HepG2 (cell line): ENCODE data around the gene PPIA. TPM values are rescaled to one million over a fixed set of nuclear protein-coding genes. Genes with fewer than 3 reads are reported as not detected.

Source experiments
- ATAC-seq: fragments of 200-7000 bp; cut with Tn5 transposase; 3 replicates; pipeline ENCODE4 v1.9.1; 2020; ENCODE audit warnings: mild to moderate bottlenecking, moderate library complexity
- BruUV-seq: library from RNA; stranded (reverse); fragments of 400-500 nt; replicated peaks from 2 replicates; lab custom pipeline; 2021; lab: Mats Ljungman, UMichigan
- CTCF ChIA-PET: fragments of 300-600 bp; formaldehyde crosslinking; extraction: SDS; loops from one replicate; lab custom pipeline; 2021; ENCODE audit warnings: low total read pairs, inconsistent platforms, low intra/inter-chr PET ratio; lab: Yijun Ruan, JAX
- POLR2A ChIA-PET: fragments of 350-600 bp; sonication (Branson Sonifier 250); formaldehyde crosslinking; loops from one replicate; lab custom pipeline; 2020; ENCODE audit warnings: antibody characterized with exemption, inconsistent platforms; lab: Yijun Ruan, JAX
- DNase-seq: peaks from one replicate; pipeline ENCODE4 v3.0.0-alpha.2; 2015; ENCODE audit warnings: low spot score
- FAIRE-seq: peaks from 3 replicates; lab custom pipeline; 2011; peaks lifted over from hg19 to GRCh38; lab: Jason Lieb, UNC
- H2AFZ ChIP-seq: one replicate; pipeline ENCODE4 v1.6.1; 2011; ENCODE audit warnings: low read length, inconsistent platforms
- H3K27ac ChIP-seq: fragments of 300-600 bp; 3 replicates; pipeline ENCODE4 v1.8.0; 2011; ENCODE audit warnings: mixed run types, mild to moderate bottlenecking, mixed read lengths, low read length, inconsistent platforms; ENCODE audit not compliant: insufficient read depth; ENCODE audit errors: extremely low read length
- H3K27me3 ChIP-seq, 2 experiments: fragments of 200-600 bp in 1 of 2; 2 replicates in 1 of 2; 3 replicates in 1 of 2; pipeline versions ENCODE4 v1.6.0 to v1.8.0; 2011; ENCODE audit warnings: low read length in 2 of 2, mild to moderate bottlenecking in 2 of 2, moderate library complexity in 2 of 2, inconsistent platforms in 1 of 2; ENCODE audit not compliant: insufficient read depth in 2 of 2, control insufficient read depth in 1 of 2
- H3K36me3 ChIP-seq, 2 experiments: fragments of 200-600 bp in 1 of 2; replicated peaks in 1 of 2; 2 replicates in 1 of 2; 3 replicates in 1 of 2; pipeline versions ENCODE4 v1.5.1 to v1.8.0; 2011; ENCODE audit warnings: low read length in 2 of 2, inconsistent platforms in 1 of 2; ENCODE audit not compliant: insufficient read depth in 2 of 2, control insufficient read depth in 1 of 2
- H3K4me1 ChIP-seq: 2 replicates; pipeline ENCODE4 v1.5.1; 2012; ENCODE audit warnings: low read length, inconsistent platforms; ENCODE audit not compliant: insufficient read depth
- H3K4me2 ChIP-seq: 2 replicates; pipeline ENCODE4 v1.6.0; 2011; ENCODE audit warnings: low read depth, low read length, inconsistent platforms
- H3K4me3 ChIP-seq, 3 experiments: fragments of 200-600 bp in 1 of 3; sonication (generic), shearing (Covaris generic) in 1 of 3; replicated peaks in 1 of 3; 2 replicates each; pipeline ENCODE4 v1.5.1; 2011 to 2016; ENCODE audit warnings: low read length in 3 of 3, inconsistent platforms in 2 of 3, low read depth in 2 of 3, mild to moderate bottlenecking in 2 of 3, control low read depth in 1 of 3, mixed read lengths in 1 of 3; ENCODE audit not compliant: insufficient read depth in 1 of 3
- H3K79me2 ChIP-seq: one replicate; pipeline ENCODE4 v1.6.1; 2011; ENCODE audit warnings: low read length, inconsistent platforms; ENCODE audit not compliant: insufficient read depth
- H3K9ac ChIP-seq: 2 replicates; pipeline ENCODE4 v1.6.0; 2011; ENCODE audit warnings: mild to moderate bottlenecking, low read depth, low read length, inconsistent platforms; ENCODE audit not compliant: insufficient read depth
- H3K9me3 ChIP-seq: 2 replicates; pipeline ENCODE4 v1.5.1; 2012; ENCODE audit warnings: mild to moderate bottlenecking, low read length
- H4K20me1 ChIP-seq: 2 replicates; pipeline ENCODE4 v1.6.0; 2011; ENCODE audit warnings: inconsistent platforms, mild to moderate bottlenecking, low read length, moderate library complexity; ENCODE audit not compliant: insufficient read depth
- DZIP1 ChIP-seq: sonication (generic); formaldehyde crosslinking; IDR thresholded peaks from 2 replicates; pipeline ENCODE4 v1.5.0; 2020; ENCODE audit warnings: mild to moderate bottlenecking, missing genetic modification reagents
- KAT7 ChIP-seq: IDR thresholded peaks from 2 replicates; pipeline ENCODE4 v1.6.1; 2018; ENCODE audit warnings: borderline replicate concordance, missing compliant biosample characterization
- TMF1 ChIP-seq: sonication (generic); formaldehyde crosslinking; IDR thresholded peaks from 2 replicates; pipeline ENCODE4 v1.8.1; 2022; ENCODE audit warnings: low read depth, missing genetic modification reagents
- ZBTB38 ChIP-seq: sonication (generic); formaldehyde crosslinking; IDR thresholded peaks from 2 replicates; pipeline ENCODE4 v1.5.1; 2020; ENCODE audit warnings: mild to moderate bottlenecking, missing genetic modification reagents
- WGBS: methylation state at CpG from one replicate; pipeline ENCODE4 v1.1.6; 2017; ENCODE audit warnings: low lambda C conversion rate; 5-methylcytosine and 5-hydroxymethylcytosine counted together
- in situ Hi-C: cut with HindIII; loops from 2 replicates; pipeline ENCODE4 v1.10.0; 2017; ENCODE audit warnings: low pct_unique_long_range_greater_than_20kb; ENCODE audit not compliant: extremely low pct_ligation_motif_present
- intact Hi-C: fragments of 100-400 bp; cut with micrococcal nuclease; formaldehyde crosslinking; loops from one replicate; pipeline ENCODE4 v1.10.0; 2022; ENCODE audit not compliant: unreplicated experiment
- polyA plus RNA-seq, 8 experiments: library from polyadenylated mRNA; depleted of rRNA in 3 of 8; stranded (reverse) in 7 of 8; unstranded in 1 of 8; fragments of >200 nt; fragmentation: Illumina TruSeq in 4 of 8; extraction: Trizol in 4 of 8; gene quantifications; 2 replicates each; pipeline versions ENCODE4 v1.2.1 to v1.2.3, GENCODE V29; 2011 to 2016; ENCODE audit warnings: low read depth in 4 of 8, missing spikeins in 1 of 8, mixed read lengths in 1 of 8; ENCODE audit not compliant: insufficient read depth in 1 of 8
- total RNA-seq, 5 experiments: library from RNA; depleted of rRNA; stranded (reverse); fragments of >200 nt; fragmentation: Illumina TruSeq; extraction: Trizol; gene quantifications; 2 replicates each; pipeline ENCODE4 v1.2.3, GENCODE V29; 2016; ENCODE audit warnings: low read depth in 1 of 5

The PPIA gene
- total and polyA plus RNA-seq, 2 of the 13 experiments (the other 11 are each of a cell fraction or from before 2014, with no cell fraction given): 2,268 to 3,010 TPM

- no peak for ATAC-seq
- no peaks in the 10 kb centered on the region for H3K79me2 ChIP-seq
- in situ Hi-C loops: loop anchor here (25.0 kb wide), 1 partner anchor 179 kb away; the partner anchor contains the start of gene TMED4
- TF ChIP-seq TMF1 (CRISPR knock-in tag) (no peak), DZIP1 (CRISPR knock-in tag) (no peak), KAT7 (CRISPR knock-in tag) (no peak), ZBTB38 (no peak)
- TF ChIP-seq, all 625 proteins: peak for 0
- no peak for DNase-seq
- H3K9me3 ChIP-seq: no peaks in the 10 kb centered on the region
- peaks cover 35% of the 10 kb centered on the region for H3K4me1 ChIP-seq
- H3K9ac ChIP-seq: no peak overlapping the region
- H3K36me3 ChIP-seq: peaks cover 27 to 42% of the 10 kb centered on the region in 2 experiments; a peak in 4 of 5 replicates
- H3K27ac ChIP-seq: no peak overlapping the region
- BruUV-seq: no TSS peak
- H3K4me2 ChIP-seq: no peak overlapping the region
- H3K27me3 ChIP-seq: no peaks in the 10 kb centered on the region
- H4K20me1 ChIP-seq: no peaks in the 10 kb centered on the region
- ChIA-PET CTCF (no interaction called here), POLR2A (no interaction called here)
- no peak for FAIRE-seq
- H2AFZ ChIP-seq: no peak overlapping the region
- 93% methylated on average over 3 of the region's 11 CpGs for WGBS
- no peak overlapping the region for H3K4me3 ChIP-seq
- intact Hi-C loops: no loop called here
Observed at GRCh38 chr7:44766416-44766801, 30.1 kb upstream of the PPIA start.
